HCT116 (cell line): ENCODE results near the gene ZNF554. TPM values are rescaled to one million over a fixed set of nuclear protein-coding genes. Genes with fewer than 3 reads are reported as not detected.

ENCODE experiments used
- ATAC-seq: fragments of 200-7000 bp; cut with Tn5 transposase; 2 replicates; pipeline ENCODE4 v1.9.1; 2020; ENCODE audit warnings: mild to moderate bottlenecking, moderate library complexity
- BruUV-seq: library from RNA; stranded (reverse); fragments of 400-500 nt; replicated peaks from 2 replicates; lab custom pipeline; 2021; lab: Mats Ljungman, UMichigan
- CTCF ChIA-PET: fragments of 300-600 bp; sonication (Branson Sonifier 250); formaldehyde crosslinking; loops from one replicate; lab custom pipeline; 2021; ENCODE audit warnings: antibody characterized with exemption; lab: Charles Lee
- POLR2A ChIA-PET: fragments of 300-600, 350-600 bp; sonication (Branson Sonifier 250); formaldehyde crosslinking; loops from one replicate; lab custom pipeline; 2021; ENCODE audit warnings: antibody characterized with exemption; lab: Charles Lee
- RAD21 ChIA-PET, 2 experiments: fragments of 300-600 bp; sonication (Branson Sonifier 250); formaldehyde crosslinking; loops; one replicate each; lab custom pipeline; 2023; ENCODE audit warnings: low total read pairs in 2 of 2; ENCODE audit not compliant: uncharacterized antibody in 2 of 2, unreplicated experiment in 2 of 2, low non-redundant PET in 1 of 2; lab: Charles Lee
- DNase-seq: peaks from one replicate; pipeline ENCODE4 v3.0.0-alpha.2; 2010; ENCODE audit warnings: low read depth, low spot score
- H2AFZ ChIP-seq: fragments of 200-600 bp; shearing (Covaris generic), sonication (generic); 2 replicates; pipeline ENCODE4 v1.6.1; 2017; ENCODE audit warnings: low read depth, mixed run types, mixed read lengths, antibody characterized with exemption, low read length; ENCODE audit not compliant: poor library complexity, severe bottlenecking
- H3K27ac ChIP-seq: 2 replicates; pipeline ENCODE4 v1.5.1; 2012; ENCODE audit warnings: low read depth, low read length
- H3K27me3 ChIP-seq: fragments of 200-600 bp; sonication (generic); 2 replicates; pipeline ENCODE4 v1.6.1; 2016; ENCODE audit warnings: mixed run types, low read length, mixed read lengths; ENCODE audit not compliant: insufficient read depth
- H3K36me3 ChIP-seq, 2 experiments: fragments of 200-500 bp in 1 of 2; fragments of 200-600 bp in 1 of 2; sonication (Bioruptor generic) in 1 of 2; sonication (generic) in 1 of 2; 2 replicates each; pipeline versions ENCODE4 v1.5.1 to v1.6.1; 2014 to 2016; ENCODE audit warnings: low read length in 2 of 2, inconsistent platforms in 1 of 2, mixed read lengths in 1 of 2, mixed run types in 1 of 2; ENCODE audit not compliant: insufficient read depth in 2 of 2, control insufficient read depth in 1 of 2
- H3K4me1 ChIP-seq, 2 experiments: fragments of 200-600 bp in 1 of 2; sonication (generic) in 1 of 2; 2 replicates each; pipeline versions ENCODE4 v1.5.1 to v1.6.1; 2012 to 2017; ENCODE audit warnings: low read length in 2 of 2, inconsistent platforms in 1 of 2, mild to moderate bottlenecking in 1 of 2, mixed read lengths in 1 of 2, mixed run types in 1 of 2, moderate library complexity in 1 of 2; ENCODE audit not compliant: insufficient read depth in 2 of 2, control insufficient read depth in 1 of 2
- H3K4me2 ChIP-seq: fragments of 200-600 bp; sonication (generic); 2 replicates; pipeline ENCODE4 v1.6.1; 2017; ENCODE audit warnings: mixed run types, low read length, mixed read lengths
- H3K4me3 ChIP-seq, 2 experiments: fragments of 200-600 bp in 1 of 2; sonication (generic) in 1 of 2; replicated peaks in 1 of 2; 2 replicates each; pipeline ENCODE4 v1.5.1; 2011 to 2016; ENCODE audit warnings: low read length in 2 of 2, control low read depth in 1 of 2, low read depth in 1 of 2, mild to moderate bottlenecking in 1 of 2, mixed read lengths in 1 of 2, mixed run types in 1 of 2
- H3K79me2 ChIP-seq: fragments of 200-600 bp; sonication (generic); 2 replicates; pipeline ENCODE4 v1.6.1; 2017; ENCODE audit warnings: mild to moderate bottlenecking, mixed run types, low read length, moderate library complexity, mixed read lengths; ENCODE audit not compliant: insufficient read depth
- H3K9ac ChIP-seq: fragments of 200-600 bp; sonication (generic); 2 replicates; pipeline ENCODE4 v1.6.1; 2016; ENCODE audit warnings: low read length, mixed read lengths
- H3K9me2 ChIP-seq: fragments of 200-600 bp; sonication (generic), shearing (Covaris generic); 2 replicates; pipeline ENCODE4 v1.6.1; 2017; ENCODE audit warnings: mixed run types, mild to moderate bottlenecking, moderate library complexity; ENCODE audit not compliant: insufficient read depth
- H3K9me3 ChIP-seq, 2 experiments: fragments of 200-500 bp in 1 of 2; fragments of 200-600 bp in 1 of 2; sonication (Bioruptor generic) in 1 of 2; sonication (generic) in 1 of 2; 2 replicates each; pipeline ENCODE4 v1.6.1; 2014 to 2017; ENCODE audit warnings: low read length in 2 of 2, mixed read lengths in 2 of 2, inconsistent platforms in 1 of 2, low read depth in 1 of 2, mild to moderate bottlenecking in 1 of 2, mixed run types in 1 of 2, moderate library complexity in 1 of 2; ENCODE audit not compliant: control insufficient read depth in 1 of 2, insufficient read depth in 1 of 2
- H4K20me1 ChIP-seq: fragments of 200-600 bp; sonication (generic), shearing (Covaris generic); 2 replicates; pipeline ENCODE4 v1.6.1; 2017; ENCODE audit warnings: mixed run types, mild to moderate bottlenecking, moderate library complexity; ENCODE audit not compliant: insufficient read depth
- ATF3 ChIP-seq: IDR thresholded peaks from 2 replicates; pipeline ENCODE4 v1.6.1; 2012
- CEBPB ChIP-seq: IDR thresholded peaks from 2 replicates; pipeline ENCODE4 v1.6.1; 2012; ENCODE audit warnings: low read depth
- CTCF ChIP-seq, 3 experiments: fragments of 200-600 bp in 1 of 3; sonication (generic) in 1 of 3; IDR thresholded peaks in 2 of 3; conservative IDR thresholded peaks in 1 of 3; 2 replicates each; pipeline ENCODE4 v1.5.1; 2012 to 2017; ENCODE audit warnings: low read depth in 2 of 3, low read length in 2 of 3, antibody characterized with exemption in 1 of 3, borderline replicate concordance in 1 of 3, control low read depth in 1 of 3, mild to moderate bottlenecking in 1 of 3, mixed read lengths in 1 of 3, mixed run types in 1 of 3, moderate library complexity in 1 of 3; ENCODE audit not compliant: insufficient read depth in 1 of 3
- EGR1 ChIP-seq: IDR thresholded peaks from 2 replicates; pipeline ENCODE4 v1.6.1; 2012; ENCODE audit warnings: low read depth
- ELF1 ChIP-seq: IDR thresholded peaks from 2 replicates; pipeline ENCODE4 v1.6.1; 2012; ENCODE audit warnings: low read depth, borderline replicate concordance
- JUND ChIP-seq: IDR thresholded peaks from 2 replicates; pipeline ENCODE4 v1.6.1; 2012
- POLR2AphosphoS5 ChIP-seq: IDR thresholded peaks from 2 replicates; pipeline ENCODE4 v1.6.1; 2011; ENCODE audit warnings: mild to moderate bottlenecking, low read depth, low read length, moderate library complexity
- RAD21 ChIP-seq: IDR thresholded peaks from 2 replicates; pipeline ENCODE4 v1.6.1; 2012; ENCODE audit warnings: low read depth, mild to moderate bottlenecking
- REST ChIP-seq: IDR thresholded peaks from 2 replicates; pipeline ENCODE4 v1.6.1; 2012; ENCODE audit warnings: low read depth
- SP1 ChIP-seq: IDR thresholded peaks from 2 replicates; pipeline ENCODE4 v1.6.1; 2012; ENCODE audit warnings: low read depth
- SRF ChIP-seq: IDR thresholded peaks from 2 replicates; pipeline ENCODE4 v1.6.1; 2012; ENCODE audit warnings: low read depth
- YY1 ChIP-seq: IDR thresholded peaks from 2 replicates; pipeline ENCODE4 v1.6.1; 2011; ENCODE audit warnings: low read length, low read depth, moderate library complexity, mild to moderate bottlenecking; ENCODE audit not compliant: insufficient replicate concordance; ENCODE audit errors: extremely low read depth
- ZBTB33 ChIP-seq: IDR thresholded peaks from 2 replicates; pipeline ENCODE4 v1.6.1; 2011; ENCODE audit warnings: mild to moderate bottlenecking, low read length, moderate library complexity; ENCODE audit not compliant: insufficient replicate concordance; ENCODE audit errors: extremely low read depth
- intact Hi-C: fragments of 100-400 bp; cut with micrococcal nuclease; formaldehyde crosslinking; loops from 2 replicates; pipeline ENCODE4 v1.10.0; 2022
- total RNA-seq: library from RNA; stranded (reverse); gene quantifications from one replicate; pipeline ENCODE4 v1.2.1, GENCODE V29; 2021; ENCODE audit not compliant: unreplicated experiment

The ZNF554 gene
- total RNA-seq, 1 experiment from 2014 or later, result 4.0 TPM

- TF ChIP-seq CTCF (IDR thresholded peaks at IDR 0.05 in 2 of 3, conservative IDR thresholded peaks at IDR 0.05 in 1 of 3; ENCODE audit: borderline replicate concordance in 1 of 3, insufficient read depth in 1 of 3, low read depth in 2 of 3, low read length in 2 of 3), result no peak
These were observed 35.2 kb downstream of the ZNF554 start (continued) for GRCh38 chr19:2854849-2855248.

- intact Hi-C loops, result no loop called here
- Histone ChIP-seq H3K36me3 (peaks cover 6 to 20% of the 10 kb centered on the region in 2 experiments), H3K4me3 (no peak overlapping the region), H4K20me1 (no peaks in the 10 kb centered on the region), H3K4me2 (no peak overlapping the region), H3K27ac (no peak overlapping the region), H3K9ac (no peak overlapping the region), H3K79me2 (no peaks in the 10 kb centered on the region), H3K27me3 (no peaks in the 10 kb centered on the region), H3K9me3 (peaks cover 24% of the 10 kb centered on the region in 2 experiments; a peak in 3 of 4 replicates), H3K4me1 (no peaks in the 10 kb centered on the region), H2AFZ (no peak overlapping the region), H3K9me2 (no peaks in the 10 kb centered on the region)
- RAD21 ChIA-PET, result no interaction called here
- POLR2A ChIA-PET, result no interaction called here
- CTCF ChIA-PET, result no interaction called here
- DNase-seq (no peak), ATAC-seq (no peak)
- BruUV-seq, result no TSS peak
- TF ChIP-seq SP1, result no peak
- TF ChIP-seq ZBTB33, result no peak
- TF ChIP-seq REST, result no peak
- no peak for TF ChIP-seq ELF1
- TF ChIP-seq POLR2AphosphoS5, result no peak
- no peak for TF ChIP-seq CEBPB
- TF ChIP-seq JUND, result no peak
- TF ChIP-seq YY1, result no peak
- TF ChIP-seq CTCF (IDR thresholded peaks at IDR 0.05 in 2 of 3, conservative IDR thresholded peaks at IDR 0.05 in 1 of 3; ENCODE audit: borderline replicate concordance in 1 of 3, insufficient read depth in 1 of 3, low read depth in 2 of 3, low read length in 2 of 3), result no peak
- no peak for TF ChIP-seq EGR1
- no peak for TF ChIP-seq ATF3
- TF ChIP-seq RAD21, result no peak
- no peak for TF ChIP-seq SRF
These were observed 36.9 kb downstream of the ZNF554 start for GRCh38 chr19:2856457-2857050.
